Endothelial cell of umbilical vein (primary cell): ENCODE measurements around the gene ACVR2B. TPM values are rescaled to one million over a fixed set of nuclear protein-coding genes. Genes with fewer than 3 reads are reported as not detected.

Experiments
- BruUV-seq: library from RNA; stranded (reverse); fragments of 400-500 nt; replicated peaks from 2 replicates; lab custom pipeline; 2021; lab: Mats Ljungman, UMichigan
- CTCF ChIA-PET: fragments of 300-600, 350-600 bp; sonication (Branson Sonifier 250); formaldehyde crosslinking; loops from one replicate; lab custom pipeline; 2021; ENCODE audit warnings: antibody characterized with exemption, inconsistent platforms; lab: Charles Lee
- POLR2A ChIA-PET: fragments of 300-600, 350-600 bp; sonication (Branson Sonifier 250); formaldehyde crosslinking; loops from one replicate; lab custom pipeline; 2021; ENCODE audit warnings: antibody characterized with exemption, inconsistent platforms; lab: Charles Lee
- DNase-seq: peaks from one replicate; pipeline ENCODE4 v3.0.0-alpha.2; 2011; ENCODE audit warnings: low read depth, low spot score
- FAIRE-seq: peaks from 2 replicates; lab custom pipeline; 2011; peaks lifted over from hg19 to GRCh38; lab: Jason Lieb, UNC
- H2AFZ ChIP-seq: 2 replicates; pipeline ENCODE4 v1.6.0; 2012; ENCODE audit warnings: low read depth, low read length, control low read depth, inconsistent platforms
- H3K27ac ChIP-seq: 2 replicates; pipeline ENCODE4 v1.5.1; 2011; ENCODE audit warnings: low read depth, mild to moderate bottlenecking, control low read depth, low read length, moderate library complexity; ENCODE audit not compliant: insufficient read depth
- H3K27me3 ChIP-seq, 2 experiments: 2 replicates each; pipeline versions ENCODE4 v1.6.0 to v1.6.1; 2011; ENCODE audit warnings: low read length in 2 of 2, mixed read lengths in 1 of 2; ENCODE audit not compliant: control insufficient read depth in 2 of 2, insufficient read depth in 2 of 2
- H3K36me3 ChIP-seq, 2 experiments: 2 replicates in 1 of 2; 3 replicates in 1 of 2; pipeline ENCODE4 v1.5.1; 2011; ENCODE audit warnings: low read length in 2 of 2, mild to moderate bottlenecking in 1 of 2, moderate library complexity in 1 of 2; ENCODE audit not compliant: control insufficient read depth in 2 of 2, insufficient read depth in 2 of 2; ENCODE audit errors: extremely low read depth in 1 of 2
- H3K4me1 ChIP-seq: 3 replicates; pipeline ENCODE4 v1.5.1; 2011; ENCODE audit warnings: mild to moderate bottlenecking, low read length; ENCODE audit not compliant: control insufficient read depth, insufficient read depth; ENCODE audit errors: extremely low read depth
- H3K4me2 ChIP-seq: 2 replicates; pipeline ENCODE4 v1.6.1; 2011; ENCODE audit warnings: low read length, control low read depth, mixed read lengths; ENCODE audit not compliant: insufficient read depth
- H3K4me3 ChIP-seq, 3 experiments: fragments of 200-600 bp in 1 of 3; sonication (generic), shearing (Covaris generic) in 1 of 3; replicated peaks in 1 of 3; 2 replicates each; pipeline ENCODE4 v1.5.1; 2011 to 2016; ENCODE audit warnings: control low read depth in 3 of 3, low read length in 3 of 3, mild to moderate bottlenecking in 2 of 3, inconsistent platforms in 1 of 3, low read depth in 1 of 3, moderate library complexity in 1 of 3; ENCODE audit not compliant: insufficient read depth in 1 of 3
- H3K79me2 ChIP-seq: 2 replicates; pipeline ENCODE4 v1.6.0; 2012; ENCODE audit warnings: low read length, inconsistent platforms; ENCODE audit not compliant: control insufficient read depth, insufficient read depth
- H3K9ac ChIP-seq: replicated peaks from 2 replicates; pipeline ENCODE3; 2011; ENCODE audit warnings: low read length, control low read depth; ENCODE audit not compliant: insufficient read depth; ENCODE audit errors: extremely low read depth
- H3K9me1 ChIP-seq: replicated peaks from 3 replicates; pipeline ENCODE4 v1.6.0; 2011; ENCODE audit warnings: mild to moderate bottlenecking, low read length; ENCODE audit not compliant: control insufficient read depth, insufficient read depth; ENCODE audit errors: extremely low read depth
- H3K9me3 ChIP-seq: replicated peaks from 2 replicates; pipeline ENCODE4 v1.5.1; 2012; ENCODE audit warnings: low read length, inconsistent platforms; ENCODE audit not compliant: control insufficient read depth, insufficient read depth
- H4K20me1 ChIP-seq: replicated peaks from 2 replicates; pipeline ENCODE3; 2011; ENCODE audit warnings: mild to moderate bottlenecking, low read length; ENCODE audit not compliant: control insufficient read depth, insufficient read depth; ENCODE audit errors: extremely low read depth
- EZH2 ChIP-seq: IDR thresholded peaks from 2 replicates; pipeline ENCODE4 v1.6.1; 2012; ENCODE audit warnings: borderline replicate concordance, low read depth, mild to moderate bottlenecking, moderate library complexity, low read length, inconsistent platforms; ENCODE audit not compliant: severe bottlenecking
- FOS ChIP-seq: IDR thresholded peaks from 2 replicates; pipeline ENCODE4 v1.6.1; 2011; ENCODE audit warnings: mild to moderate bottlenecking, low read length, moderate library complexity, borderline replicate concordance; ENCODE audit not compliant: insufficient read depth
- JUN ChIP-seq: IDR thresholded peaks from 2 replicates; pipeline ENCODE4 v1.6.1; 2011; ENCODE audit warnings: borderline replicate concordance, low read depth; ENCODE audit not compliant: insufficient read length, insufficient read depth
- MYC ChIP-seq: IDR thresholded peaks from one replicate; pipeline ENCODE4 v1.6.1; 2011; ENCODE audit warnings: mild to moderate bottlenecking, low read depth, low read length
- POLR2A ChIP-seq: IDR thresholded peaks from 2 replicates; pipeline ENCODE4 v1.6.1; 2012; ENCODE audit warnings: low read depth, mild to moderate bottlenecking, control low read depth, low read length
- POLR2AphosphoS5 ChIP-seq: IDR thresholded peaks from 2 replicates; pipeline ENCODE4 v1.6.1; 2012; ENCODE audit warnings: low read depth, mild to moderate bottlenecking, control low read depth, low read length, moderate library complexity; ENCODE audit not compliant: insufficient read depth
- dilution Hi-C: fragments of 300-500 bp; cut with MboI; formaldehyde crosslinking; loops from one replicate; pipeline ENCODE4 v1.15.0; 2019; ENCODE audit warnings: low sequenced_read_pairs; ENCODE audit not compliant: extremely low pct_ligation_motif_present
- intact Hi-C: fragments of 100-400 bp; cut with micrococcal nuclease; formaldehyde crosslinking; loops from one replicate; pipeline ENCODE4 v1.10.0; 2022
- polyA plus RNA-seq, 4 experiments: library from polyadenylated mRNA; depleted of rRNA in 3 of 4; stranded (reverse) in 3 of 4; unstranded in 1 of 4; fragments of >200 nt; gene quantifications; 2 replicates each; pipeline versions ENCODE4 v1.2.1 to v1.2.3, GENCODE V29; 2011 to 2012; ENCODE audit warnings: missing spikeins in 1 of 4
- total RNA-seq: library from RNA; stranded (reverse); gene quantifications from 2 replicates; pipeline ENCODE4 v1.2.3, GENCODE V29; 2021
- TF ChIP-seq, protein P1 (sequence below), 2 donors: IDR thresholded peaks; 1 replicate in 1 of 2; 2 replicates in 1 of 2; pipeline ENCODE4 v1.5.1; 2011; ENCODE audit warnings: low read length in 2 of 2, mild to moderate bottlenecking in 2 of 2, moderate library complexity in 2 of 2, control low read depth in 1 of 2, inconsistent platforms in 1 of 2, low read depth in 1 of 2; ENCODE audit not compliant: insufficient read depth in 1 of 2; ENCODE audit errors: extremely low read depth in 1 of 2
- TF ChIP-seq, protein P2 (sequence below): IDR thresholded peaks from 2 replicates; pipeline ENCODE4 v1.6.1; 2011; ENCODE audit not compliant: insufficient read depth, insufficient read length

Gene ACVR2B
- total and polyA plus RNA-seq, 2 donors (not counting 3 experiments of a cell fraction or from before 2014, with no cell fraction given), result 2.0 to 4.9 TPM

DNA sequence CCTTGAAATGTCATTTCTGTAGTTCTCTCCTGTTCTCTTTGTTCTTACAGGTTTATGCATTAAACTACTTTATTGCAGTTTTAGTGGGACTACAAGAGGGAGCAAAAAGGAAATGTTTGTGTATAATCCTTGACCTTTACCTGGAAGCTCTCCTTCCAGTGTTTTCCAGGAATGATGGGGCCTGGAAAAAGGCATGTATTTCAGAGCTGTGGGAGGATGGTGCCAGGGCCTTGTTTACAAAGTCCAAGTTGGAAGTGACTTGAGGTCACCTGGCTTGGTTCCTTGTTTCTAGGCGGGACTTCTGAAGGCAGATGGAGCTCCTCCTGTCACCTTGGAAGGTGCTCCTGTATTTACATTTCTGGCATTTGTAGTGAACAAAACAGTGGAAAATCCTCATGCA, 15.1 kb downstream of the ACVR2B start:
- no peaks in the 10 kb centered on the region for H3K4me1 ChIP-seq
- BruUV-seq, result no TSS peak
- DNase-seq, result no peak
- H3K9me1 ChIP-seq, result no peaks in the 10 kb centered on the region
- H3K9me3 ChIP-seq, result no peaks in the 10 kb centered on the region
- no peaks in the 10 kb centered on the region for H4K20me1 ChIP-seq
- no peak overlapping the region for H3K9ac ChIP-seq
- no peak for FAIRE-seq
- intact Hi-C loops (no loop called here), dilution Hi-C loops (no loop called here)
- ChIA-PET CTCF (interaction anchor here (2.3 kb wide), 1 partner anchor 11 kb away, joined by 8 read pairs; no protein-coding TSS in a partner anchor), POLR2A (no interaction called here)
- H3K27ac ChIP-seq, result no peak overlapping the region
- no peaks in the 10 kb centered on the region for H3K36me3 ChIP-seq
- no peaks in the 10 kb centered on the region for H3K27me3 ChIP-seq
- TF ChIP-seq EZH2 (no peak), POLR2AphosphoS5 (no peak), JUN (no peak), FOS (no peak), POLR2A (no peak), MYC (no peak)
- TF ChIP-seq, protein P1, sequence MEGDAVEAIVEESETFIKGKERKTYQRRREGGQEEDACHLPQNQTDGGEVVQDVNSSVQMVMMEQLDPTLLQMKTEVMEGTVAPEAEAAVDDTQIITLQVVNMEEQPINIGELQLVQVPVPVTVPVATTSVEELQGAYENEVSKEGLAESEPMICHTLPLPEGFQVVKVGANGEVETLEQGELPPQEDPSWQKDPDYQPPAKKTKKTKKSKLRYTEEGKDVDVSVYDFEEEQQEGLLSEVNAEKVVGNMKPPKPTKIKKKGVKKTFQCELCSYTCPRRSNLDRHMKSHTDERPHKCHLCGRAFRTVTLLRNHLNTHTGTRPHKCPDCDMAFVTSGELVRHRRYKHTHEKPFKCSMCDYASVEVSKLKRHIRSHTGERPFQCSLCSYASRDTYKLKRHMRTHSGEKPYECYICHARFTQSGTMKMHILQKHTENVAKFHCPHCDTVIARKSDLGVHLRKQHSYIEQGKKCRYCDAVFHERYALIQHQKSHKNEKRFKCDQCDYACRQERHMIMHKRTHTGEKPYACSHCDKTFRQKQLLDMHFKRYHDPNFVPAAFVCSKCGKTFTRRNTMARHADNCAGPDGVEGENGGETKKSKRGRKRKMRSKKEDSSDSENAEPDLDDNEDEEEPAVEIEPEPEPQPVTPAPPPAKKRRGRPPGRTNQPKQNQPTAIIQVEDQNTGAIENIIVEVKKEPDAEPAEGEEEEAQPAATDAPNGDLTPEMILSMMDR (IDR thresholded peaks at IDR 0.05; ENCODE audit: extremely low read depth in 1 of 2, insufficient read depth in 1 of 2, low read depth in 1 of 2, low read length in 2 of 2), result no peak
- TF ChIP-seq, protein P2, sequence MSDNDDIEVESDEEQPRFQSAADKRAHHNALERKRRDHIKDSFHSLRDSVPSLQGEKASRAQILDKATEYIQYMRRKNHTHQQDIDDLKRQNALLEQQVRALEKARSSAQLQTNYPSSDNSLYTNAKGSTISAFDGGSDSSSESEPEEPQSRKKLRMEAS, result no peak
- no peak overlapping the region for H3K4me3 ChIP-seq
- no peak overlapping the region for H3K4me2 ChIP-seq
- H3K79me2 ChIP-seq, result no peaks in the 10 kb centered on the region
- H2AFZ ChIP-seq, result no peak overlapping the region
